ENCODE results near the gene LPCAT3.

DNA sequence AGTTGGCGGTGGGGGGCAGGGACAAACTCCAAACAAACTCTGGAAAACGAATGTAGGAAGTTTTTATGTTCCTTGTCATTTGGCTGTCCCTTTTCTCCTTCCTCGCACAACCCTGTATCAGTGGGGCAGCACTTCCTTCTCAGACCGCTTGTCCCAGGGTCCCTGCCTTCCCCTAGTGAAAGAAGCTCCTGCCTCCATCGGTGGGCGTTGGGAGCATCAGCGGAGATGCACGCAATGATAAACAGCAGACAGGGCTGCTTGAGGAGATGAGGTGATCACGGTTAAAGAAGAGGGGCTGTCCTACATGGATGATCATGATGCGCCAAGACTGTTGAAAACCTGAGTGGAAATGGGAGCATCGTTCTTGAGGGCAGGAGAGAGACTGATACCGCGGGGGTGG, 42.9 kb upstream of the LPCAT3 start:
- TF ChIP-seq NFIC (IDR thresholded peaks at IDR 0.05) (no peak), EP300 (IDR thresholded peaks at IDR 0.05; ENCODE audit: borderline replicate concordance) (no peak), REST (IDR thresholded peaks at IDR 0.05; ENCODE audit: low read depth) (no peak)

Measured in Ishikawa (cell line).